GM19324 (cell line): ENCODE results near the gene KRT37.
"Not testable (repeated sequence)": the region's sequence is repeated elsewhere in the genome, so short reads cannot be mapped to it uniquely, and the experiment has no call there.

Experiments used
- ATAC-seq: cut with Tn5 transposase; IDR thresholded peaks from one replicate; pipeline ENCODE4 v1.9.1; 2021; ENCODE audit warnings: mild to moderate bottlenecking, moderate library complexity; ENCODE audit not compliant: unreplicated experiment, low FRiP score

The KRT37 gene

DNA sequence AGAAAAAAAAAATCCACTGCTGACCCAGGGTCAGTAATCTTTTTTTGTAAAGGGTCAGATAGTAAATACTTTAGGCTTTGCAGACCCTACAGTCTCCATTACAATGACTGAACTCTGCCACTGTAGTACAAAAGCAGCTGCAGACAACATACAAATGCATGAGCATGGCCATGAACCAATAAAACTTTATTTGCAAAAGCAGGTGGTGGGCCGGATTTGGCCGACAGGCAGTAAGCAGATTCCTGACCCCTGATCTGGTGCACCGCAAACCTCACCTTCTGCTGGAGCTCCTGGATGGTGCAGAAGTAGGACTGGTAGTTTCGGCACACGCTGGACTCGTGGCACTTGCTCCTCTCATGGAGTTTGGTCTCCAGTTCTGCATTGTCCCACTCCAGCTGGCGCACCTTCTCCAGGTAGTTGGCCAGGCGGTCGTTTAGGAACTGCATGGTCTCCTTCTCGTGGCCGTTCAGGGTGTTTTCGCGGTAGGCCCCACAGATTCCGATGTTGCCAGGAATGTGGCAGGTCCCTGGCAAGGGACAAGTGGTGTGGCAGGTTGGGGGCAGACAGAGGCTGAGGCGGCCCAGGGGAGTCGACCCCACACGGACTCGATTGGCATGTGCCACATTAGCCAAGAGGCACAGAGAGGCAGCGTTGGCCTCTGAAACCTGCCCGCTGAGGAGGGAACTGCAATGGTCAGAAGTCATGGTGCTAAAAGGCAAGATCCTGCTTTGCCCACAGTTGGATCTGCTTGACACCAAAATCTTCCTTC is 13.1 kb downstream of the KRT37 start:
- ATAC-seq, result no peak

GRCh38 chr17:41407226-41407625 is 17.2 kb downstream of the KRT37 start:
- no peak for ATAC-seq

DNA sequence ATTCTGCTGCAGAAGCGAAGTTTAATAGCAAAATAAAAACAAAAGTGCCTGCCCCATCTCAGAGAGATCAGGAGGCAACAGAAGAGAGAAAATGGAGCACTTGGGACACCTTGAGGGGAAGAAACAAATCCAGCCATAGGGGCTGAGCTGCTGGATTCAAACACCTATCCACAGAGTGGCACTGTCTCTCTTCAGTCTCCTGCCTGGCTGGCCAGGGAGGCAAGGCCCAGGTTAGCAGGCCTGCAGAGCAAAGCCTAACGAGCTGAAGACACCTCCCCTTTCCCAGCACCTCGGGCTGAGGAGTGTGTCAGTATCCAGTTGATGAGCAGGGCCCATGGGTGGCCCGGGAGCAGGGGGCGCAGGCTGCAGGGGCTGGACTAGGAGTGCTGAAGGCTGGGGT is 18.2 kb downstream of the KRT37 start:
- ATAC-seq, result no peak

DNA sequence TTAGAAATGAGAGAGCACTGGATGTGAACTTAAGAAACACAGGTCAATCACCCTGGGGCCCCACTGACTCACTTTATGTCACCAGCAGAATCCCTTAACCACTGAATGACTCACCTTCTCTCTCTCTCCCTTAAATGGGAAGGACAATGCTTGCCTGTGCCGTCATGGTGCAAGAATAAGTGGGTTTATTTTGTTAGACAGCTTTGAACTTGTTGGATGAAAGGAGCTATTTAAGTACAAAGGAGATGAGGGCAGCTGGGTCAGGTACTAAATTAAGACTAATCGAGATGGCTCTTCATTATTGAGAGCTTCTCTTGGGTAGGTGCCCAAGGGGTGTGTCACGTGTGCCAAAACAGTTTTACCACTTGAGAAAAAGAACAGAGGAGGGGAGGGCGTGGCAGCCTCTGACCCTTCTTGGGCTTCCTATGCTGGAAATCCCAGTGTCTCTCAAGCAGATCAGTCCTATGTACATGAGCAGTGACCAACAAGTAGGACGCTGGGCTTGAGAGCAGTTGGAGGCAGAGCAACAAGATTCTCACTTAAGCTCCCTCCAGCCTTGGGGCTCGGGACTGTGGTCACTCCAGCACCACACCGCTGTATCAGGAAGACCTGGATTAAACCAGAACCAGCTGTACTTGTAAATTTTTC is 20.2 kb downstream of the KRT37 start:
- no peak for ATAC-seq

DNA sequence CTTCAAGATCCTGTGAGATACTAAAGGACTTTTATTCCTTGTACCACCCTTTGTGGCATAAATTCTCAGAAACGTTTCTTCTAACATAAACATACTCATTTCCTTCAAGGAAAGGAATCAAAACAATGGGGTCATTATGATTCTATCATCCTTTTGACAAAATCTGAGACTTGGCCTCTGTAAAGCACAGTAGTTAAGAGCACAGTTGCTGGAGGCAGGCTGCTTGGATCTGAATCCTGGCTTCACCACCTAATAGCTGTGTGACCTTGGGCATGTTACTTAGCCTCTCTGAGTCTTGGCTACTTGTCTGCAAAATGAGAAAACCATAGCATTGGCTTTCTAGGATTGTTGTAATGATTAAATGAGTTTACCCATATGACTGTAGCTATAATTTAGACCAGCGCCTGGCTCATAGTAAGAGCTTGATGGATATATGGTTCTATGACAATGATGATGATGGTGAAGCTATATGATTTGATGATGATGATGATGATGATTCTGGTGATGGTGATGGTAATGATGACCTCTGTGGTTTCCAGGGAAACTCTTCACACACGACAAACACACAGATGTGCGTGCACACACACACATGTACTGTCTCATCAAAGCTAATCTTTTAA is 20.9 kb downstream of the KRT37 start:
- ATAC-seq, result no peak

DNA sequence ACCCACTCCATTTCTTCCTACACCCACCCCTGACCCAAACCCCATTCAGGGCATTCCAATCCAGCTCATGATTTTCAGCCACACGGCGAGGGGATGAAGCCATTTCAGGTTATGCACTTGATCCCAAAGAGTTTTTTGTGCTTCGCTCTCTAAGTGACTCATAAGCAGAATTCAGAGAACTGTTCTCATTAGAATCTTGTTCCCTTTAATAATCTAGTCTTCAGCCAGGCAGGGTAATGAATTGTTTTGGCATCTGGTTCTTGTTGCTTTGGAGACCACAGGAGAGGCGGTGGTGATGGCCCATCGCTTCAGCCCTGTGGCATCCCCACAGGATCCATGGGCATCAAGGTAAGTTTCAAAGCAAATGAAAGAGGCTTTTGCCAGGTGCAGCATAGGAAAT is 22.2 kb downstream of the KRT37 start:
- ATAC-seq, result no peak

- ATAC-seq, result no peak
Measured at GRCh38 chr17:41396996-41397660, 27.3 kb downstream of the KRT37 start, which contains the start of gene KRT31. KRT31 (minus strand) TSS chr17:41397608; CDS start chr17:41397539, 69 bp downstream.

DNA sequence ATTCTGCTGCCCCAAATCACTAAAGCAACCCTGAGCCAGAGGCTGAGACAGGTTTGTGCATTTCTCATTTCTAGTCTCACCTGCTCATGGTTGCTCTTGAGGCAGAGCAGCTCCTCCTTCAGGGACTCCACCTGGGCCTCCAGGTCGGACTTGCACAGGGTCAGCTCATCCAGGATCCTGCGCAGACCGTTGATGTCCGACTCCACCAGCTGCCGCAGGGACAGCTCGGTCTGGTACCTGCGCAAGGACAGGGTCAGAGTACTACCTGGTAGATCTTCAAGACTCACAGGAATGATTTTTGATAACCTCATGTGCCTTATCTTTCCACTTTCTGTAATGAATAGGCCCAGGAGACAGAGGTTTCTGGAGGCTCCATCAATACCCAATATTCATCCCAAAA is 28.0 kb downstream of the KRT37 start:
- ATAC-seq, result no peak

DNA sequence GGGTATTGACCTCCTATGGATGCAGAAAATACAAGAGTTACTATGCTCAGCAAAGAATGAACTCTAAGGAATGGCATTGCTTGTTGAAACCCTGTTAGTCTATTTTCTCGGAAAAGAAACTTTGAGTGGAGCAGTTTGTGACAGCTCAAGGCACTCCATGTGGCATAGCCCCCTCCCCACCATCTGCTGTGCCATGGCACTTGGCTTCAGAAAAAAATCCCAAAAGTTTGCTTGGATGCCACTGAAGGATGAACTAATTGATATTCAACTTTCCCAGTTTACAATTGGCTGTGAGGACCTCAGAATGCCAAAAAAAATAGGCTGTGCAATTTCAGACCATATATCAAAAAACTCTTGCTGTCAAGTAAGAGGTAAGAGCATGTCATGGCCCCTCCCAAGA is 28.8 kb downstream of the KRT37 start:
- ATAC-seq, result no peak

GRCh38 chr17:41395044-41395443 is 29.3 kb downstream of the KRT37 start:
- ATAC-seq, result not testable (repeated sequence)

GRCh38 chr17:41394254-41394996 is 30.0 kb downstream of the KRT37 start:
- no peak for ATAC-seq

DNA sequence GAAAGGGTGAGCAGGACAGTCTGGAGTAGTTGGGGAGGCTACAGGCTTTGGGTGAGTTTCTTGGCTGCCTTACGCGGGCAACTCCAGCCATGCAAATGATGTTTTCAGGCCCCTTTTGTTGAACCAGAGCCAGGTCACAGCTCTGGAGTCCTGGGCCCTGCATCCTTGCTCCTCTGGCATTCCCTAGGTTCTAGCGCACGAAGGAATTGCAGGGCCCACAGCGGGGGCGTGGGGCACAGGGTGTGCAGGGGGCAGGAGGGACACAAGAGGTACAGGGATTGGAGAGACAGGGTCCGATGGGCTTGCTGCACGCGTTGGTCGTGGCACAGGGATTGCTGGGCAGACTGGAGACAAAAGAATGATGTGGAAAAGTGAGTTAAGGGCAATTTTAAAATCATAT is 30.6 kb downstream of the KRT37 start:
- ATAC-seq, result no peak

GRCh38 chr17:41393294-41393693 is 31.1 kb downstream of the KRT37 start:
- ATAC-seq, result no peak

- ATAC-seq, result no peak
Measured at GRCh38 chr17:41392278-41392677, 32.1 kb downstream of the KRT37 start.

GRCh38 chr17:41391535-41391934 is 32.9 kb downstream of the KRT37 start:
- ATAC-seq, result no peak

DNA sequence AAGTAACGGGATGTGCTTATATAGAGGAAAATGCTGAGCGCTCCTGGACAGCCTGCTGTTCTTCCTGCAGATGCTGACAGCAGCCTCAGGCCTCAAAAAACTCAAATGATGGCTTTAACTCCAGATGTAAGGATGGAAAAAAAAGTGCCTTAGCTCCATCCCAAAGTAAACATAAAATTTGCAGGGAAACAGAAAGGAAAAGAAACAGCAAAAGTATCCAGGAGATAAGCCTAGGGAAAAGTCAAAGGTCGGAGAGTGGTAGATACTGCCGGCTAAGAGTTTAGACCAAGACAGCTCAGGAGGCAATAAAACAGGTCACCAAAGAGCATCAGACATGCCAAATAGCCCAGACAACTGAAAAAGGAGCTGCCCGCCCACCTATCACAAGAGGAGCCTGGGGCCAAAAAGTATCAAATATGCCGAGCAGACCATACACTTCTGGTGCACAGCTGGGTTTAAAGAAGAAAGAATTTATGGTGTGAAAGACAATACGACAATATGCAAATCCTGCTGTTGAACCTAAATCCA is 33.9 kb downstream of the KRT37 start:
- ATAC-seq, result no peak

DNA sequence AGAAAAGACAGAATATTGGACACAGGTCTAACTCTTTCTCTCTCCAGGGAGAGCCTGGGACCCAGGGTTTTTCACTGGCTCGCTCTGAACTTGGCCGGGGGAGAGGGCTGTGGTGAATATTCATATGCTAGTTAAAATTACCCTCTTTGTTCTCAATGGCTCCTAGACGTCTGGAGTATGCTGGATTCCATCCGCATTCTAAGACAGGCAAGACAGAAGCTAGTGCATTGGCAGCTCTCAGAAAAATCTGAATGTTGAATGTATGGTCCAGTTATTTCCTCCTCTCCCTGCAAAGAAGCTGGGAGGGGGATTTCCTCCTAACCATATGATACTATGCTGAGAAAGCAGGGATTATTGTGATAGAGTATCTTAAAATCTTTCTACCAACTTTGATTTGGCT is 36.7 kb downstream of the KRT37 start:
- no peak for ATAC-seq

- no peak for ATAC-seq
Measured at GRCh38 chr17:41386227-41386626, 38.2 kb downstream of the KRT37 start.

- ATAC-seq, result no peak
Measured at GRCh38 chr17:41383690-41384089, 40.7 kb downstream of the KRT37 start.

- ATAC-seq, result no peak
Measured at GRCh38 chr17:41382394-41382793, 42.0 kb downstream of the KRT37 start.
